Stimulated activated CD4-positive, alpha-beta T cell treated with anti-CD3 and anti-CD28 coated beads, TNF-alpha, amount 100 ng/mL, for 4 hours (primary cell): ENCODE measurements around the gene NSMF.
A peak's percentile ranks its signal among the peaks of the same experiment; 100 is the strongest.

Experiments
- DNase-seq, 3 experiments: peaks; one replicate each; pipeline ENCODE4 v3.0.0-alpha.2; 2020; ENCODE audit warnings: low read depth in 3 of 3

Gene NSMF

GRCh38 chr9:137448602-137448962 lies 10.6 kb downstream of the NSMF start:
- no peak for DNase-seq

DNA sequence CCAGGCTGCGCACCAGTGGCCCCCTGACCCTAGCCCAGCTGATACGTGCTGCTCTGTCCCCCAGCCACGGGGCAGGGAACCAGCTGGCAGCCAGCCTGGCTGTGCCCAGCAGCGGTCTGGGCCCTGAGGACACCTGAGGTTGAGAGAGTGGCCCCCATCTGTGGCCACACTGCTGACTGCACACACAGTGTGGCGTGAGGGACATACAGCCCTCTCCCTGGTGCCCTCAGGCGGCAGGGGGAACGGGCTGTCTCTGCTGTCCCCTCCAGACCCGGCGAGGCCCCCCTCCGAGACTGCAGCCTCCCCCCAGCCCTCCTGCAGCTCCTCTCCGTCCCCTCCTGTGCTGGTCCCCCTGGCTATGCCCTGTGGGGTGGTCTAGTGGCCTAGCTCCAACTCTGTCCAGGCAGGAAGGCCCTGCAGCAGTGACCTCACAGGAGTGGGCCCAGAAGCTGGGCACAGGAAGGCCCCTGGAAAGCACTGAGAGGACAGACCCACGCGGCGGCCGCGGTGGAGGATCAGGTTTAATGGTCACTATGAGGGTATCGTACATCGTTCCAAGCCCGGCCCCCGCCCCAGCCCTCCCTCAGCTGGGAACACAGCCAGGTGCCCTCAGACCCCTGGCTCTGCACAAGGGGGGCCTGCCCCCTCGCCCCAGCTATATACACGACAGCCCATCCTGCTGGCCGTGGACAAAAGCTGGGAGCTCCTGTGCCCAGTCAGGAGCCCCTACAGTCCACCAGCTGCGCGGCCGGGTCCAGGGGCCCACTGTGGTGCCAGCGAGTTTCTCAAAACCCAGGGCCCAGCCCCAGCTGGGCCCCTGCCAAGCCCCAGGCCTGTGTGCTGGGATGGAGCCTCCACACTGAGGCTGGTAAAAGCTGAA lies 11.2 kb downstream of the NSMF start:
- no peak for DNase-seq

- no peak for DNase-seq
These were observed 12.2 kb downstream of the NSMF start for GRCh38 chr9:137446851-137447471.

GRCh38 chr9:137445930-137446431 lies 13.2 kb downstream of the NSMF start:
- no peak for DNase-seq

DNA sequence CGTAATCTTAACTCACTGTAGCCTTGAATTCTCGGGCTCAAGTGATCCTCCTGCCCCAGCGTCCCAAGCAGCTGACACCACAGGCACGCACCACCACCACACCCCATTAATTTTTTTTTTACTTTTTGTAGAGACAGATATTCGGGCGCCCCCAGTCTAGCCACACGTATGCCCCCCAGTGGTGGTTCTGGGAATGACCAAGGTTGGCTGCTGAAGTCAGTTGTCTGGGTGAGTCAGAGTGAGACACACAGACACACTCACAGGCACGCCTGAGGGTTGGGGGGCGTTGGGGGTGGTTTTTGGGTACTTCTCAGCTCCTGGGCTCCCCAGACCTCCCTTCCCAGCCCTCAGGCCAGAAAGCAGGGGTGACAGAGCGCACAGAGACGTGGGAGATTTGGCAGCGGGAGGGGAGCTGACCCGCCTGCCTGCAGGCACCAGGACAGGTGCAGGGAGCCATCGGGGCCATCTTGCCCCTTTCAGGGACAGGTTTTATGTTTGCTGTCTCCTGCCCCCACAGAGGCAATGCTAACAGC lies 13.8 kb downstream of the NSMF start:
- DNase-seq: peak; percentile 70 to 80 (median 76)

DNA sequence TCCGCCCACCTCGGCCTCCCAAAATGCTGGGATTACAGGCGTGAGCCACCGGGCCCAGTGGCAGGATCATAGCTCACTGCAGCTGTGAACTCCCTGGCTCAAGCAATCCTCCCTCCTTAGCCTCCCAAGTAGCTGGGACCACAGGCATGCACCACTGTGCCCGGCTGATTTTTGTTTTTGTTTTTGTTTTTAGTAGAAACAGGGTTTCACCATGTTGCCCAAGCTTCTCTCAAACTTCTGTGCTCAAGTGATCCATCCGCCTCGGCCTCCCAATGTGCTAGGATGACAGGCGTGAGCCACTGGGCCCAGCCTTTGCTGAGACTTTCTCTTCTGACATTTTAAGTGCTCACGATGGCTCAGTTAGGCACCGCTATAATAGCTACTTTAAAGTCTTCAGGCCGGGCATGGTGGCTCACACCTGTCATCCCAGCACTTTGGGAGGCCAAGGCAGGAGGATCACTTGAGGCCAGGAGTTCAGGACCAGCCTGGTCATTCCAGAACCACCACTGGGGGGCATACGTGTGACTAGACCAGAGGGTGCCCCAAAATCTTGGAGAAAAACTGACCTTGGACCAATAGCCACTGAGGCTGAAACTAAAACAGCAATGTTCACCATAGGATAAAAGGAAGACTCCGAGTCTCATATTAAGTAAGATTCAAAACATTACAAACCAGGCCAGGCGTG lies 14.9 kb downstream of the NSMF start:
- no peak for DNase-seq

DNA sequence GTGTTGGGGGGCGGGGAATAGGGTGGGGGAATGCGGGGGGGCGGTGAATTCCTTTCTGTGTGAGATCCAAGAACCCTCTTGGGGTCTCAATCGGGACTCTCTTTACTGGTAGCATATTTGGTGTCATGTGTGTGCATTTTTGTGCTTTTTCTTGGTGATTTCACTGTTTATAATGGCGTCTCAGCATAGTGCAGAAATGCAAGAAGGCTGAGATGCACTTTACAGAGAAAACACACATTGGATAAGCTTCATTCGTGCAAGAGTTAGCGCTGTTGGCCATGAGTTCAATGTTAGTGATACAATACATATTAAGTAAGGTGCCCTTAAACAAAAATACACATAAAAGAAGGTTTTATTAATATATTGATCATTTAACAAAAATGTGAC lies 17.2 kb downstream of the NSMF start:
- DNase-seq: no peak

DNA sequence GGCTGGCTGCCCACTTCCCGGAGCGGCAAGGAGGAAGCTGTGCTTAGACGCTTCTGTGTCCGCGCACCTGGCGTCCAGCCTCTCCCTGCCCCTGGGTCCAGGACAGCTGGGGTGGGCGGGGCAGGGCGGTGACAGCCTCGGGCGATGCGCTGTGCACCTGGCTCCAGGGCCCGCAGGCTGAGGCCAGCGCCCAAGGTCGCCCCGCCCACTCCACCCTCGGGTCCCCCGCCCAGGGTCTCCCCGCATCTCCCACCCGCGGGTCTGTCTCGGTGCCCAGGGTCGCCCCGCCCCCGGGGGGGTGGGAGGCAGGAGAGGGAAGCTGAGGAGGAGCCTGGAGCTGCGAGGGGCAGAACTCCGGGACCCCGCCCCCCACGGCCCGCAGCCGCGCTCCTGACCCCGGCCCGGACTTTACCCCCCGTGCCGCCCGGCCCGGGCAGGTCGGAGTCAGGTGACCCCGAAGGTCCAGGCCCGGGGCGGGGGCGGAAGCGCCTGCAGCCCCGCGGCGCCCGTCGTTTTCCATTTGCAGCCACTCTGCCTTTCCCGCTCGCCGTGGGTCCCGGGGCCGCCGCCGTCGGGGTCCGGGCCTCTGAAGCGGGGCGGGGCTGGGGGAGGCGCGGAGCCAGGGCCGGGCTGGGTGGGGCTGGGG lies 17.7 kb downstream of the NSMF start, which contains the start of gene ENTPD8:
Gene ENTPD8 (minus strand): TSS at position 69 of the 646 bp plus-strand sequence. CDS start 3,072 bp downstream, outside the sequence.
- no peak for DNase-seq

DNA sequence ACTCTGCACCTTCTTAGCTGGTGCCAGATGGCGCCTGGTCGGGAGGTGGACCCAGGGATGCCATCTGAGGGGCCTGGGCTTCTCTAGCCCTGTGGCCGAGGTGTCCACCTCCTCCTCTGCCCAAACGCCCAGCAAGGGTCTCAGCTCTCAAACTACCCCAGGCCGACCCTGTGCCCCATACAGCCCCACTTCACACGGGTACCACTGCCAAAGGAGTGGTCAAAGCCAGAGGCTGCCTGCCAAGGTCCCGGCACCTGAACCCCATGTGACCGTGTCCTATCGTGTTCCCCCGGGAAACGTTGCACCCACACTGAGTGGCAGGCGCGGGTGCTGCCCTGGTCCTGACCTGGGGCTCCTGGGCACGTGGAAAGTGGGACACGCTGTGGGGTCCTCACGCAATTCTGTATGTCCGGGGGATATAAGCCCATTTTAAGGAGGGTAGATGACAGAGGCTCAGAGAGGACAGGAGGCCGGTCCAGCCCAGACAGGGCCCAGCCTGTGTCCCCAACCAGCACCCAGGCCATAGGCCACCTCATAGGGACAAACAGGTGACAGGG lies 19.9 kb downstream of the NSMF start:
- no peak for DNase-seq

DNA sequence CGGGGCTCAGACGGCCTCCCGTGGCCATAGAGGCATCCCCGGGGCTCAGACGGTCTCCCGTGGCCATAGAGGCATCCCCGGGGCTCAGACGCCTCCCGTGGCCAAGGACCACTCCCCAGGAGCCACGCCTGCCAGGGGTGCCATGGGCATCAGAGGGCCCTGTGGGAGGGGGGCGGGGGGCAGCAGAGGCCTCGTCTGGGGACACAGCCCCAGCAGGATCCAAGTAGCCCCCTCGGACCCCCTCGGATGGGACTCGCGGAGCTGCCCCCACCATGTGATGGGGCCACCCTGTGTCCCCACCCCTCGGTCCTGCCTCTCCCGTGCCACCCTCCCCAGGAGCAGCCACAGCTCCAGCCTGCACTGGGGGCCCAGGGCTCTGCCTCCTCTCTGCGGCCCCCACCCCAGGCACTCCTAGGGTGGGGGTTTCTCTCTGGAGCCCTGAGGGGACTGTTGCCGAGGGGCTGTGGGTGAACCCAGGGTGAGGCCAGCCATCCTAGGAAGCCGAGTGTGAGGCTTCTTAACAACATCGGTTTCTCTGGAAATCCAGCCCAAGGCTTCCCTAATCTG lies 20.5 kb downstream of the NSMF start:
- no peak for DNase-seq

DNA sequence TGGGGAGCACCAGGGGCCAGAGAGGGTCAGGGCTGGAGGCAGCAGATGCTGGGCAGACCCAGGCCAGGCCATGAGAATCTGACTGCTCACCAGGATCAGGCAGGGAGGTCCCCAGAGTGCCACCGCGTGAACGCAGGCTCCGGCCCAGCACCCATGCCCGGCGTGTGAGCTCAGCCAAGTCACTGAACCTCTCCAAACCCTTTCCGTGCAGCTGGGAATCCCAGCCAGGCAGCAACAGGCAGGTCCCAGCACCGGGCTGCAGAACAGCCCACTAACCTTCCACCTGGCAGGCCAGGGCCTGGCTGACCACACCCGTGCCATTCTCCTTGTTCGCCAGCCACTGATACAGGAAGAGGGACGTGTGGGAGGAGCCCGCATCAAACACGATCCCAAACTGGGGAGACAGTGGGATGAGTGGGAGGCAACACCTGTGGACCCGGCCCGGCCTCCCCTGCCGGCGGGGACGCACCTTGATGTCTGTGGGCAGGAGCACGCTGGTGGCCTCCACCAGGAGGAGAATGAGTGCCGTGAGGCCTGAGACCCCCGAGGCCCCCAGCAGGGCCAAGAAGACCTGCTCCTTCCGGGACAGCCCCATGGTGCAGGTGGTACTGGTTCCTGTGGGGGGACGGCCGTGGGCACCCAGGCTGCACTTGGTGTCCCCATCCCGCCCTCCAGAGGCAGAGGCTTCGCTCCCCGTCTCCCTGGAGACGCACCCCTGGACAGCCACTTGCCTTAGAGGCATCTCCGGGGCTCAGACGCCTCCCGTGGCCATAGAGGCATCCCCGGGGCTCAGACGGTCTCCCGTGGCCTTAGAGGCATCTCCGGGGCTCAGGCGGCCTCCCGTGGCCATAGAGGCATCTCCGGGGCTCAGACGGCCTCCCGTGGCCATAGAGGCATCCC lies 21.2 kb downstream of the NSMF start:
- DNase-seq: no peak

DNA sequence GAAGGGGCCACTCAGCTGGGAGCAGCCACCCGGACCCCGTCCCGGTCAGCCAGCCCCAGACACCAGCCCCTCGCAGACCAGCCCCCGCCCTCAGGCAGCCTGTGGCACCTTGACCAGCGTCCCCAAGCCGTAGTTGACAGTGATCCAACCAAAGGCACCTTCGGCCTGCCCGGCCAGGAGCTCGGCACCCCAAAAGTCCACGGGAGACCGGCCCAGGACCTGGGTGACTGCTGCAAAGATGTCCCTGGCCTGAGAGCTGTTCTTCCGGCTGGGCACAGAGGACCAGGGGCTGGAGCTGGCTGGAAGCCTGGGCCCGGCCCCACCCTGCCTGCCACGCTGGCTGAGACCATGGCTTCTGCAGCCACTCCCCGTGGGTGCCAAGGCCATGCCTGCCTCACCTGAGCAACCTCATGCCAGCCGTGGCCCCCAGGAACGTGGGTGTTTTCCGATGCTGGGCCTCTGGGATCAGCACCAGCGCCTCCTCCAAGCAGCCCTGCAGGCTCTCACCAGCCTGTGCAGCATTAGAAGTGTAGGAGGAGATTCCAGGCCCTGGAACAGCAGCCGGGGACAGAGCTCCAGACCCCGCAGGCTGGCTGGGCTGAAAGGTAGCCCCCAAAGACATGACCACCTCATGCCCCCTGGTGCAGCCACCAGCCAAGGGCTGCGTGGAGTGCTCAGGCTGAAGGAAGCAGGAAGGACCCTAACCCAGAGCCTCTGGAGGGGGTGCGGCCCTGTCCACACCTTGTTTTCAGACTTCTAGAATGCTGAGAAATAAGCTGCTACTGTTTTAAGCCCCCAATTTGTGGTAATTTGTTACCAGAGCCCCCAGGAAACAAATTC lies 22.2 kb downstream of the NSMF start:
- DNase-seq: no peak

- no peak for DNase-seq
These were observed 23.0 kb downstream of the NSMF start for GRCh38 chr9:137435980-137436760.

DNA sequence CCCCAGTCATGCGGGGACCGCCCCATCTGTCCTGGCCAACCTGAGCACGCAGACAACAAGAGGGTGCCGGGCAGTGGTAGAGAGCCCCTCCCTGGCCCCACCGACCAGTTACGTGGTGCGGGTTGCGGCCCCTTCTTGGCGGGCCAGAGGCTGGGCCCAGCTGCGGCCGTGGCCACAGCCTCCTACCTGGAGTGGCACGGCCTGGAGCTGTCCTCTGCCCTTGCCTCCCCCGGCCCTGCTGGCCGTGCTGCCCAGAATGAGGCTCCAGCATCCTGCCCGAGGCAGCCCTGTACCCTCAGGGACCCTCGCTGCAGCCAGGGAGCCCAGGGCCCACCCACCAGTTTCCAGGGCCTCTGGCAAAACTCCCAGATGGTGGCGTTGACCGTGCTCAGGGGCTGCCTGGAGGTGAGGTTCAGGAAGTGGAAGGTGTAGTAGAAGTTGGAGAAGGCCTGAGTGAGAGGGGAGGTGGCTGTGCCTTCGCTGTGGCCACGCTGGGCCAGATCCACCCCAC lies 23.7 kb downstream of the NSMF start:
- DNase-seq: no peak

DNA sequence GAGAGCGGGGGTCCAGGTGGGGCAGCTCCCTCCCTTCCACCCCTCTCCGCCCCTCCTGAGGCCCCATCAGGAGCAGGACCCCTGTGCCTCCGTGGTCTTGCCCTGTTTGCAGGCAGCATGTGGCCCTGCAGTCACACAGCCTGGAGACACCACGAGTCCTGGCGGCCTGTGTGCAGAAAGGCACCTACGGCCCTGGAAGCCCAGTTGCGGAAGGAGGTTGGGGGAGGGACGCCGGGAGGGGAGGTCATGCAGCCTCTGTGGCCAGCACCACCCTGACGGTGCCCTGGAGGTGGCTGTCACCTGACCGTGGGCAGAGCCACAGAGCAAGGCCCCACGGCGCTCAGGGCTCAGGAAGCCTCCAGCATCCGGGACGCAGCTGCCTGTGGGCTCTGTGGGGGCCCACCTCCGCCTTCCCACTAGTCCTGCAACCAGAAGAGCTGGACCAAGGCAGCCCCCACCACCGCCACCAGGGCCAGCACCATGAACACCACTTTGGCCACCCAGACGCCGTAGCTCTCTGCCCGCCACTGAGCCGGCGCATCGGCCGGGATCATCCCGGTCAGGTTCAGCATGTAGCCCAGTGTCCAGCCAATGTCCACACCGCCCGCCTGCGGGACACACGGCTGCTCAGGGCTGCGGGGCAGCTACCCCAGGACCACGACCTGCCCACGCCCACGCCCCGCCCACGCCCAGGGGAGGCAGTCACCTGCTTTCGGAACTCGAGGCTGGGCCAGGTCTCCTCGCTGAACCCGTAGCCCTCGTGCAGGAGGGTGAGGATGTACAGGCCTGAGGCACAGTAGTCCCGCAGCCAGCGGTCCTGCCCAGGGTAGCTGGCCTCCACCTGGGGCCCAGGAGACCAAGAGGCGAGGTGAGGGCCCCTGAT lies 24.4 kb downstream of the NSMF start:
- no peak for DNase-seq

GRCh38 chr9:137433916-137434431 lies 25.2 kb downstream of the NSMF start:
- DNase-seq: no peak
